ENCODE results near the gene ZNF619. TPM values are rescaled to one million over a fixed set of nuclear protein-coding genes. Genes with fewer than 3 reads are reported as not detected.

Gene ZNF619
- total and polyA plus RNA-seq, 2 of the 4 experiments (the other 2 are of a cell fraction): 2.0 to 4.8 TPM

DNA sequence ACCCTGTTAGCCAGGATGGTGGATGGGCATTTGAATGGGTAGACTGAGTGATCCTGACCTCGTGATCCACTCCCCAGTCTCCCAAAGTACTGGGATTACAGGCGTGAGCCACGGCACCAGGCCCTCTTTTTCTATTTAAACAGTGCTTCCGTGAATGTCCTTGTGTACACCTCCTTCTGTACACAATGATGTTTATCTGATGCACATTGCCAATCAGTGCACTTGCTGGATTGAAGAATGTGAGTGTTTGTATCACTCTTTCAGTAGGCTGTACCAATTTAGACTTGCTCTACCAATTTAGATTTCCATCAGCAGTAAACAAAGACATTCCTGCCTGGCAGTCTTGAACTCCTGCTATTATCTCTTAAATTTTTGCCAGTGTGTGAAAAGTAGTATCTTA lies 8.9 kb upstream of the ZNF619 start:
- H4K20me1 ChIP-seq (ENCODE audit: insufficient read depth, low read length): no peaks in the 10 kb centered on the region
- ChIA-PET CTCF (no interaction called here), POLR2A (ENCODE audit: unreplicated experiment) (no interaction called here)
- H2BK120ac ChIP-seq (ENCODE audit: low read depth, low read length): no peak overlapping the region
- no peak overlapping the region for H3K23ac ChIP-seq (ENCODE audit: low read depth, low read length)
- H3K4ac ChIP-seq (ENCODE audit: low read depth, low read length): no peak overlapping the region
- H3K4me2 ChIP-seq (ENCODE audit: low read depth, low read length): no peak overlapping the region
- intact Hi-C loops (cut with micrococcal nuclease) (no loop called here), dilution Hi-C loops (cut with HindIII; ENCODE audit: low sequenced_read_pairs, unreplicated experiment) (no loop called here), in situ Hi-C loops (cut with MboI; ENCODE audit: low sequenced_read_pairs) (no loop called here)
- H2BK15ac ChIP-seq (ENCODE audit: low read depth, low read length): no peak overlapping the region
- H3K18ac ChIP-seq (ENCODE audit: low read depth, low read length): no peak overlapping the region
- no peak overlapping the region for H3K56ac ChIP-seq (ENCODE audit: extremely low read depth, insufficient read depth, low read length)
- no peak overlapping the region for H2AFZ ChIP-seq (replicated peaks; ENCODE audit: low read length, poor library complexity)
- DNase-seq: no peak
- no peak overlapping the region for H4K91ac ChIP-seq (ENCODE audit: insufficient read depth, low read depth, low read length)
- no peak overlapping the region for H2AK9ac ChIP-seq (replicated peaks; ENCODE audit: low read depth, low read length, poor library complexity)
- TF ChIP-seq MXI1 (IDR thresholded peaks at IDR 0.05; ENCODE audit: borderline replicate concordance, low read depth, low read length): no peak
- TF ChIP-seq SMC3 (IDR thresholded peaks at IDR 0.05; ENCODE audit: low read depth, low read length): no peak
- TF ChIP-seq CEBPB (IDR thresholded peaks at IDR 0.05; ENCODE audit: low read depth, low read length): no peak
- TF ChIP-seq, protein P1, sequence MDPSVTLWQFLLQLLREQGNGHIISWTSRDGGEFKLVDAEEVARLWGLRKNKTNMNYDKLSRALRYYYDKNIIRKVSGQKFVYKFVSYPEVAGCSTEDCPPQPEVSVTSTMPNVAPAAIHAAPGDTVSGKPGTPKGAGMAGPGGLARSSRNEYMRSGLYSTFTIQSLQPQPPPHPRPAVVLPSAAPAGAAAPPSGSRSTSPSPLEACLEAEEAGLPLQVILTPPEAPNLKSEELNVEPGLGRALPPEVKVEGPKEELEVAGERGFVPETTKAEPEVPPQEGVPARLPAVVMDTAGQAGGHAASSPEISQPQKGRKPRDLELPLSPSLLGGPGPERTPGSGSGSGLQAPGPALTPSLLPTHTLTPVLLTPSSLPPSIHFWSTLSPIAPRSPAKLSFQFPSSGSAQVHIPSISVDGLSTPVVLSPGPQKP (IDR thresholded peaks at IDR 0.05; ENCODE audit: borderline replicate concordance, low read depth, low read length): no peak
- TF ChIP-seq MAZ (IDR thresholded peaks at IDR 0.05; ENCODE audit: borderline replicate concordance, low read depth, low read length): no peak
- H4K8ac ChIP-seq (ENCODE audit: low read depth in 2 of 2, low read length in 2 of 2): no peak overlapping the region
- H2BK5ac ChIP-seq (ENCODE audit: low read depth, low read length, poor library complexity, severe bottlenecking): no peak overlapping the region
- peaks cover 16% of the 10 kb centered on the region for H3K36me3 ChIP-seq (ENCODE audit: control insufficient read depth, insufficient read depth, low read length)
- no TSS peak for BruUV-seq (replicated peaks)
- no peaks in the 10 kb centered on the region for H3K27me3 ChIP-seq (ENCODE audit: control insufficient read depth, insufficient read depth, low read length)
- no peak overlapping the region for H3K27ac ChIP-seq (ENCODE audit: insufficient read depth, low read length)
- H3K4me3 ChIP-seq (ENCODE audit: insufficient read depth, low read depth, low read length): no peak overlapping the region
- no peak for ATAC-seq (ENCODE audit: low read depth)
- H3K79me1 ChIP-seq (ENCODE audit: low read depth in 1 of 2, low read length in 2 of 2): peaks cover 0 to 4% of the 10 kb centered on the region in 2 experiments; a peak in 2 of 4 replicates
- H3K9me1 ChIP-seq (ENCODE audit: insufficient read depth, low read length): 0 out of 2 replicates have a peak, but pooled peaks cover 2% of the 10 kb centered on the region
- no peak overlapping the region for H3K14ac ChIP-seq (replicated peaks; ENCODE audit: low read depth, low read length)
- no peaks in the 10 kb centered on the region for H3K4me1 ChIP-seq (ENCODE audit: control insufficient read depth, insufficient read depth, low read length)
- WGBS, 2 experiments (ENCODE audit: extremely low coverage in 2 of 2, insufficient read length in 1 of 2): no CpG with 5 or more reads among the region's 4 CpGs
- H3K9ac ChIP-seq (ENCODE audit: low read depth, low read length): no peak overlapping the region
- no peaks in the 10 kb centered on the region for H3K9me3 ChIP-seq (ENCODE audit: control insufficient read depth, insufficient read depth, low read length)
- no peak overlapping the region for H2AK5ac ChIP-seq (ENCODE audit: low read depth, low read length)
- H2BK20ac ChIP-seq (ENCODE audit: low read depth, low read length): no peak overlapping the region
- no peak overlapping the region for H4K5ac ChIP-seq (ENCODE audit: low read depth, low read length)
